OCI-LY7 (cell line): ENCODE data around the gene EBLN2. TPM values are rescaled to one million over a fixed set of nuclear protein-coding genes. Genes with fewer than 3 reads are reported as not detected.

Source experiments
- BruUV-seq: library from RNA; stranded (reverse); fragments of 400-500 nt; replicated peaks from 2 replicates; lab custom pipeline; 2021; lab: Mats Ljungman, UMichigan
- CTCF ChIA-PET: fragments of 300-600 bp; sonication (Branson Sonifier 250); formaldehyde crosslinking; loops from one replicate; lab custom pipeline; 2022; ENCODE audit warnings: antibody characterized with exemption; ENCODE audit not compliant: unreplicated experiment; lab: Charles Lee
- POLR2A ChIA-PET: fragments of 300-600 bp; sonication (Branson Sonifier 250); formaldehyde crosslinking; loops from one replicate; lab custom pipeline; 2022; ENCODE audit warnings: antibody characterized with exemption; lab: Charles Lee
- DNase-seq: peaks from one replicate; pipeline ENCODE4 v3.0.0-alpha.2; 2015; ENCODE audit warnings: low spot score
- H2AFZ ChIP-seq: fragments of 200-600 bp; sonication (generic), shearing (Covaris generic); 2 replicates; pipeline ENCODE4 v1.6.1; 2014; ENCODE audit warnings: mild to moderate bottlenecking, antibody characterized with exemption, low read length, moderate library complexity
- H3K27ac ChIP-seq: fragments of 200-600 bp; sonication (generic); 2 replicates; pipeline ENCODE4 v1.5.1; 2014; ENCODE audit warnings: mixed run types, low read depth, mild to moderate bottlenecking, moderate library complexity, low read length, inconsistent platforms; ENCODE audit not compliant: poor library complexity, severe bottlenecking
- H3K36me3 ChIP-seq: fragments of 200-600 bp; sonication (generic); 2 replicates; pipeline ENCODE4 v1.6.1; 2014; ENCODE audit warnings: mild to moderate bottlenecking, antibody characterized with exemption, low read length, moderate library complexity, mixed read lengths; ENCODE audit not compliant: insufficient read depth
- H3K4me1 ChIP-seq: fragments of 200-600 bp; sonication (generic); 2 replicates; pipeline ENCODE4 v1.5.1; 2014; ENCODE audit warnings: mild to moderate bottlenecking, low read length; ENCODE audit not compliant: insufficient read depth, poor library complexity, severe bottlenecking
- H3K4me2 ChIP-seq: fragments of 200-600 bp; sonication (generic); 2 replicates; pipeline ENCODE4 v1.6.1; 2014; ENCODE audit warnings: mild to moderate bottlenecking, low read length
- H3K4me3 ChIP-seq: fragments of 200-600 bp; sonication (generic); 2 replicates; pipeline ENCODE4 v1.5.1; 2014; ENCODE audit warnings: mild to moderate bottlenecking, low read depth, low read length; ENCODE audit not compliant: poor library complexity, severe bottlenecking
- H3K79me2 ChIP-seq: fragments of 200-600 bp; sonication (generic); 2 replicates; pipeline ENCODE4 v1.6.1; 2016; ENCODE audit warnings: low read depth, mild to moderate bottlenecking, low read length, moderate library complexity, mixed read lengths; ENCODE audit not compliant: insufficient read depth
- H3K9me2 ChIP-seq: fragments of 200-600 bp; sonication (generic); 2 replicates; pipeline ENCODE4 v1.6.1; 2016; ENCODE audit warnings: mild to moderate bottlenecking, low read length, mixed read lengths; ENCODE audit not compliant: insufficient read depth
- H3K9me3 ChIP-seq: fragments of 200-600 bp; sonication (generic); 2 replicates; pipeline ENCODE4 v1.6.1; 2014; ENCODE audit warnings: mild to moderate bottlenecking, mixed run types, low read length, mixed read lengths
- H4K20me1 ChIP-seq: fragments of 200-600 bp; sonication (generic); 2 replicates; pipeline ENCODE4 v1.6.1; 2014; ENCODE audit warnings: mild to moderate bottlenecking, antibody characterized with exemption, low read length, moderate library complexity, mixed read lengths; ENCODE audit not compliant: insufficient read depth
- CTCF ChIP-seq: fragments of 200-600 bp; sonication (generic); conservative IDR thresholded peaks from 2 replicates; pipeline ENCODE4 v1.5.1; 2014; ENCODE audit warnings: mild to moderate bottlenecking, antibody characterized with exemption, low read length, moderate library complexity, mixed read lengths
- EZH2phosphoT487 ChIP-seq: fragments of 200-600 bp; sonication (generic); IDR thresholded peaks from 2 replicates; pipeline ENCODE4 v1.6.1; 2018; ENCODE audit warnings: low read depth, borderline replicate concordance, mild to moderate bottlenecking, mixed run types, antibody characterized with exemption, low read length, moderate library complexity, mixed read lengths
- intact Hi-C: fragments of 100-400 bp; cut with micrococcal nuclease; formaldehyde crosslinking; loops from one replicate; pipeline ENCODE4 v1.10.0; 2022; ENCODE audit not compliant: unreplicated experiment
- total RNA-seq, 2 experiments: library from RNA; depleted of rRNA in 1 of 2; stranded (reverse); fragments of >200 nt in 1 of 2; shearing (Covaris generic) in 1 of 2; gene quantifications; 2 replicates each; pipeline ENCODE4 v1.2.3, GENCODE V29; 2014 to 2022

The EBLN2 gene
- total RNA-seq, 2 experiments from 2014 or later, result 9.3 to 10.5 TPM

GRCh38 chr3:73101881-73102280 is 40.4 kb downstream of the EBLN2 start:
- no peaks in the 10 kb centered on the region for H3K9me2 ChIP-seq
- no peak overlapping the region for H3K4me3 ChIP-seq
- intact Hi-C loops, result loop anchor here (1.0 to 5.0 kb wide), 3 partner anchors 331 to 400 kb away; no protein-coding TSS in a partner anchor
- BruUV-seq, result no TSS peak
- no peak for DNase-seq
- H3K36me3 ChIP-seq, result no peaks in the 10 kb centered on the region
- H4K20me1 ChIP-seq, result no peaks in the 10 kb centered on the region
- H3K79me2 ChIP-seq, result no peaks in the 10 kb centered on the region
- ChIA-PET CTCF (interaction anchor here (1.3 kb wide), 1 partner anchor 21 kb away, joined by 3 read pairs; no protein-coding TSS in a partner anchor), POLR2A (interaction anchor here (0.7 kb wide), 1 partner anchor 366 kb away, joined by 3 read pairs; no protein-coding TSS in a partner anchor)
- no peaks in the 10 kb centered on the region for H3K9me3 ChIP-seq
- TF ChIP-seq EZH2phosphoT487, result no peak
- no peak for TF ChIP-seq CTCF
- H3K4me1 ChIP-seq, result no peaks in the 10 kb centered on the region
- no peak overlapping the region for H3K27ac ChIP-seq
- H2AFZ ChIP-seq, result no peak overlapping the region
- no peak overlapping the region for H3K4me2 ChIP-seq

GRCh38 chr3:73107215-73107614 is 45.8 kb downstream of the EBLN2 start:
- H2AFZ ChIP-seq, result no peak overlapping the region
- no peak overlapping the region for H3K27ac ChIP-seq
- no peak overlapping the region for H3K4me3 ChIP-seq
- no TSS peak for BruUV-seq
- H3K36me3 ChIP-seq, result no peaks in the 10 kb centered on the region
- TF ChIP-seq CTCF, result no peak
- TF ChIP-seq EZH2phosphoT487, result no peak
- H4K20me1 ChIP-seq, result no peaks in the 10 kb centered on the region
- H3K9me2 ChIP-seq, result no peaks in the 10 kb centered on the region
- no peaks in the 10 kb centered on the region for H3K4me1 ChIP-seq
- H3K4me2 ChIP-seq, result no peak overlapping the region
- intact Hi-C loops, result no loop called here
- DNase-seq, result no peak
- POLR2A ChIA-PET, result interaction anchor here (0.5 kb wide), 1 partner anchor 1891 kb away, joined by 3 read pairs; no protein-coding TSS in a partner anchor
- CTCF ChIA-PET, result no interaction called here
- no peaks in the 10 kb centered on the region for H3K79me2 ChIP-seq
- no peaks in the 10 kb centered on the region for H3K9me3 ChIP-seq

GRCh38 chr3:73107676-73108187 is 46.3 kb downstream of the EBLN2 start:
- Histone ChIP-seq H3K4me2 (no peak overlapping the region), H3K9me3 (no peaks in the 10 kb centered on the region), H2AFZ (no peak overlapping the region), H3K79me2 (no peaks in the 10 kb centered on the region), H3K27ac (no peak overlapping the region), H3K4me1 (no peaks in the 10 kb centered on the region), H3K36me3 (no peaks in the 10 kb centered on the region), H3K4me3 (no peak overlapping the region), H4K20me1 (no peaks in the 10 kb centered on the region), H3K9me2 (no peaks in the 10 kb centered on the region)
- POLR2A ChIA-PET, result interaction anchor here (0.5 to 0.6 kb wide), 2 partner anchors 241 to 1892 kb away, joined by 3 read pairs; no protein-coding TSS in a partner anchor
- intact Hi-C loops, result no loop called here
- DNase-seq, result no peak
- no TSS peak for BruUV-seq
- no peak for TF ChIP-seq CTCF
- no peak for TF ChIP-seq EZH2phosphoT487
- CTCF ChIA-PET, result no interaction called here
